Ovary (tissue), 3 donors: ENCODE results near the gene PLEKHB2.
"Not testable (repeated sequence)": the region's sequence is repeated elsewhere in the genome, so short reads cannot be mapped to it uniquely, and the experiment has no call there.

Experiments
- CTCF ChIP-seq, 3 donors: fragments of 450-650 bp in 2 of 3; fragments of 200-600 bp in 1 of 3; IDR thresholded peaks; one replicate each; pipeline versions ENCODE4 v1.5.1 to v1.8.0; 2016 to 2022; ENCODE audit warnings: antibody characterized with exemption in 3 of 3, mild to moderate bottlenecking in 1 of 3
- POLR2A ChIP-seq: fragments of 450-650 bp; IDR thresholded peaks from one replicate; pipeline ENCODE4 v1.6.1; 2017; ENCODE audit warnings: antibody characterized with exemption, mild to moderate bottlenecking, moderate library complexity
- donor health status: DM: no; HTN: no; CAD: no.

GRCh38 chr2:131114950-131115349 is 9.8 kb downstream of the PLEKHB2 start:
- TF ChIP-seq CTCF (IDR thresholded peaks at IDR 0.05); POLR2A: not testable (repeated sequence)
